ENCODE measurements around the gene ZNF436.

- TF ChIP-seq EZH2 (IDR thresholded peaks at IDR 0.05; ENCODE audit: borderline replicate concordance, insufficient read depth, low read length, poor library complexity, severe bottlenecking) (no peak), SMC3 (conservative IDR thresholded peaks at IDR 0.05; ENCODE audit: poor library complexity) (no peak), POLR2AphosphoS5 (IDR thresholded peaks at IDR 0.05) (no peak), CTCF (IDR thresholded peaks at IDR 0.05; ENCODE audit: poor library complexity, severe bottlenecking) (no peak), RAD21 (conservative IDR thresholded peaks at IDR 0.05) (no peak), REST (IDR thresholded peaks at IDR 0.05; ENCODE audit: borderline replicate concordance) (no peak)
These were observed 2.6 kb upstream of the ZNF436 start for GRCh38 chr1:23371987-23372880.

Data from neural cell (in vitro differentiated cells).